Fibroblast of skin of abdomen (primary cell): Measurements from ENCODE around the gene ADH4.

Experiments used
- DNase-seq: peaks from one replicate; pipeline ENCODE4 v3.0.0-alpha.2; 2013

Gene ADH4

DNA sequence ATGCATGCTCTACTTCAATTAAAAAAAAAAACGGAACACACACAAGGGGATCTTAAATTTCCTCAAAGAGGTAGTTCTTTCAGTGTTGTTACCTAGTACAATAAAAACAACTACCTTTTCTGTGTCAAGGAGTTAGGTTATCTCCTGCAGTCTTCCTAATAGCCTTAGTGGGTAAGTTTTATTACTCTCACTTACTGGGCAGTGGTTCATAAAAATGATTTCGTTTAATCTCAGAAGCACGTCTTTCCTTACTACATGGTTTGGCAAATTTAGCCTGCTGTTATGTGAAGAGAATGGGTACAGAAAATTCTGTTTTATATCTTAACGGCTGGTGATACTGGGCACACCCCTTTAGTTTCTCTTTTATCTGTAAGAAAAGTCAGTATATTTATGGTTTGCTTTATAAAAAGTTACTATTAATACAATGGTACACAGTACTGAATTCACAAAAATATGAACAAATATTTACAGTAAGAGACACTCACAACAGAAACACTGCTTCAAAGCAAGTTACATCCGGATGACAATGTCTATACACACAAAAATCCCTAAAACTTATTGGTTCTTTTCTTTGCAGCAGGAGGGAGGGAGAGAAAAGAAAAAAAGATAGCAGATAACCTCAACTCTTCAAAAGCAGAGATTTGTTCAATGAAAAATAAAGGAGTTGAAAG, 64.3 kb downstream of the ADH4 start:
- DNase-seq, result no peak

DNA sequence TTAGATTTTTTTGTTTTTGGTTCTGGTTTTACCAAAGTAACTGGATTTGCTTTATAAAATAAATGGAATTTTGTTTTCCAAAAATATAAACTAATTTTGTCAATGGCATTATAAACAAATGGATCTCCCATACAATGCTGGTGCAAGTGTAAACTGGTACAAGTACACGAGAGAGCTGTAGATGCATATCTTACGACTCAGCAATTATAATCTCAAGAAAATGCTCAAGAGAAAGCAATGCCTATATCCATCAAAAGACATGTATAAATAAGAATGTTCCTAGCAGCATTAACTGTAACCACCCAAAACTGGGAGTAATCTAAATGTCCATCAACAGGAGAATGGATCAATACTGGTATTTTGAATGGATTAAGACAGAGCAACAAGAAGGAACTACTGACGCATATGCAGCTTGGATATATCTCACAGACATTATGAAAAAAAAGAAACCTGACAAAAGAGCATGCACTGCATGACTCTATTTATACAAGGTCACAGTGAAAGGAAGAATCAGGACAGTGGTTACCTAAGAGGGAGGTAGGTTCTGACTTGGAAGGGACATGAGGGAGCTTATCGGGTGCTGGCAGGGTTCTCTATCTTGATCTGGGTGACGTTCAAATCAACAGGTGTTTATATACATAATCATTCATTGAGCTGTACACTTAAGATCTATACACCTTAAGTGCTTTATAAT, 65.0 kb downstream of the ADH4 start:
- DNase-seq, result no peak

DNA sequence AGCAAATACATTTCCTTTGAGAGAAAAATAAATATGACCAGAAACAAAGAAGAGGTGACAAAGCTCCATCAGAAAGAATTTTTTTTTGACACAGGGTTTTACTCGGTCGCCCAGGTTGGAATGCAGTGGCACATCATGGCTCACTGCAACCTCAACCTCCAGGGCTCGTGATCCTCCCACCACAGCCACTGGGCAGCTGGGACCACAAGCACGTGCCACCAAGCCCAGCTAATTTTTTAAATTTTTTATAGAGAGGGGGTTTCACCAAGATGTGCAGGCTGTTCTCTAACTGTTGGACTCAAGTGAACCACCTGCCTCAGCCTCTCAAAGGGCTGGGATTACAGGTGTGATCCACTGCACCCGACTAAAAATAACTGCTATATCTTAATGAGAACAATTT, 65.8 kb downstream of the ADH4 start:
- no peak for DNase-seq

DNA sequence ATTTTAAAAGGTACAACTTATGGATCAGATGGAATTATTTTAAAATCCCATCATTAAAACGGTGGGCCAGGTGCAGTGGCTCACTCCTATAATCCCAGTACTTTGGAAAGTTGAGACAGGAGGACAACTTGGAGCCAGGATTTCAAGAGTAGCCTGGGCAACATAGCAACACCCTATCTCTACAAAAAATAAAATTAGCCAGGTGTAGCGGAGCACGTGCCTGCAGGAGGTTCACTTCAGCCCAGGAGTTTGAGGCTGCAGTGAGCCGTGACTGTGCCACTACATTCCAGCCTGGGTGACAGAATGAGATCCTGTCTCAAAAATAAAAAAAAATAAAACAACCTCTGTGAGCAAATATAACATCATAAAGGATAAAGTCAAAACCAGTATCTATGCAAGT, 66.9 kb downstream of the ADH4 start:
- no peak for DNase-seq

DNA sequence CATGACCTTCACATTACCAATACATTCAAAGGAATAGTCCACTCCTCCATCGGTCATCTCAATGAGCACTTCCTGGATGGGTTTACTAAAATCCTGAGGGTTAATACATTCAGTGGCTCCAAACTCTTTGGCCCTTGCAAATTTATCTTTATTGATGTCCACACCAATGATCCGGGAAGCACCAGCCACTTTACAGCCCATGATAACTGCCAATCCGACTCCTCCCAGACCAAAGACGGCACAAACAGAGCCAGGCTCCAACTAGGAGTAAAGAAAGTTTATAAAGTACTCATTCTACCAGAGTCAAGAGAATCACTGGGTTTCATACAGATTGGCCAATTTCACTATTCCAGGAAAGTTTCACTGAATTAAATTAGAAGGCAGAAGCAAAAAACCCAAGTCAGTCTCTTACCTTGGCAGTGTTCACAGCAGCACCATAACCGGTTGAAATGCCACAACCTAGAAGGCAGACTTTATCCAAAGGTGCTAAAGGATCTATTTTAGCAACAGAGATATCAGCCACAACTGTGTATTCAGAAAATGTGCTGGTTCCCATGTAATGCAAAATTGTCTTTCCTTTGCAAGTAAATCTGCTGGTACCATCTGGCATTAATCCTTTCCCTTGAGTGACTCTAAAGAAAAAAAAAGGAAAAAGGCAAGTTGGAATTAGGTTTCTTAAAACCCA, 67.7 kb downstream of the ADH4 start:
- no peak for DNase-seq

GRCh38 chr4:99074816-99075215, 69.3 kb downstream of the ADH4 start:
- DNase-seq, result no peak
